Left kidney (tissue), 8 donors: ENCODE results near the gene CYP1A1. TPM values are rescaled to one million over a fixed set of nuclear protein-coding genes. Genes with fewer than 3 reads are reported as not detected.

Experiments
- DNase-seq: peaks from one replicate; pipeline ENCODE4 v3.0.0-alpha.2; 2013
- long read RNA-seq, 8 donors: transcript quantifications; one replicate each; lab custom pipeline, GENCODE V29; 2026
- polyA plus RNA-seq: library from polyadenylated mRNA; unstranded; fragments of 120-200 nt; gene quantifications from one replicate; pipeline ENCODE4 v1.2.1, GENCODE V29; 2013; ENCODE audit not compliant: insufficient read length

CYP1A1 gene, protein sequence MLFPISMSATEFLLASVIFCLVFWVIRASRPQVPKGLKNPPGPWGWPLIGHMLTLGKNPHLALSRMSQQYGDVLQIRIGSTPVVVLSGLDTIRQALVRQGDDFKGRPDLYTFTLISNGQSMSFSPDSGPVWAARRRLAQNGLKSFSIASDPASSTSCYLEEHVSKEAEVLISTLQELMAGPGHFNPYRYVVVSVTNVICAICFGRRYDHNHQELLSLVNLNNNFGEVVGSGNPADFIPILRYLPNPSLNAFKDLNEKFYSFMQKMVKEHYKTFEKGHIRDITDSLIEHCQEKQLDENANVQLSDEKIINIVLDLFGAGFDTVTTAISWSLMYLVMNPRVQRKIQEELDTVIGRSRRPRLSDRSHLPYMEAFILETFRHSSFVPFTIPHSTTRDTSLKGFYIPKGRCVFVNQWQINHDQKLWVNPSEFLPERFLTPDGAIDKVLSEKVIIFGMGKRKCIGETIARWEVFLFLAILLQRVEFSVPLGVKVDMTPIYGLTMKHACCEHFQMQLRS
- not detected for polyA plus RNA-seq
- long read RNA-seq, donor 1 = 0 reads
- long read RNA-seq, donor 2 = 0 reads
- long read RNA-seq, donor 3 = 0 reads
- long read RNA-seq, donor 4 = 0 reads
- long read RNA-seq, donor 5 = 0 reads
- long read RNA-seq, donor 6 = 0 reads
- long read RNA-seq, donor 7 = 0 reads
- long read RNA-seq, donor 8 = 0 reads

DNA sequence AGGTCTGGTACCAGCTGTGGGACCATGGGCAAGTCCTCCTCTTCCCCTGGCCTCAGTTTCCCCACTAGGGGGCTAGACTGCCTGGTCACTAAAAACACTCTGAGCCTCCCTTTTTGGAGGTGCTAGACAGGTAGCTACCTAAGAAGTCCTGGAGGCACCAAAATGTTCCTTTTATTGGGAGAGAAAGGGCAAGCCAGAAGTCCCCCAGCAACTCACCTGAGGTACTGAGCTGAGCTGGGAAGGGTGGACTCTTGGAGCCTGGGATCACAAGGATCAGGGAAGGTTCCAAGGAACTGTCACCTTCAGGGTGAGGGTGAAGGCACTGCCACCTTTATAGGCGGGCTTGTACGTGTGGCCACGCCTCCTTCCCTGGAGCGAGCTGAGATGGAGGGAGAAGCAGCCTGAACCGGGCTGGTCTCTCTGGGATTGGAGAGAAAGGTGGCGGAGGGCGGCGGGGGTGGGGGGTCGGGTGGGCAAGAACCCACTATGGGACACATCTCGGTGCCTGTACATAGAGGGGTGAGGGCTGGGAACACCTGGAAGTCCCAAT, at the start of gene CYP1A1:
Gene CYP1A1, minus strand, starts transcription at position 304 of the 550 bp plus-strand sequence. CDS start 2,431 bp downstream, outside the sequence.
- no peak for DNase-seq

DNA sequence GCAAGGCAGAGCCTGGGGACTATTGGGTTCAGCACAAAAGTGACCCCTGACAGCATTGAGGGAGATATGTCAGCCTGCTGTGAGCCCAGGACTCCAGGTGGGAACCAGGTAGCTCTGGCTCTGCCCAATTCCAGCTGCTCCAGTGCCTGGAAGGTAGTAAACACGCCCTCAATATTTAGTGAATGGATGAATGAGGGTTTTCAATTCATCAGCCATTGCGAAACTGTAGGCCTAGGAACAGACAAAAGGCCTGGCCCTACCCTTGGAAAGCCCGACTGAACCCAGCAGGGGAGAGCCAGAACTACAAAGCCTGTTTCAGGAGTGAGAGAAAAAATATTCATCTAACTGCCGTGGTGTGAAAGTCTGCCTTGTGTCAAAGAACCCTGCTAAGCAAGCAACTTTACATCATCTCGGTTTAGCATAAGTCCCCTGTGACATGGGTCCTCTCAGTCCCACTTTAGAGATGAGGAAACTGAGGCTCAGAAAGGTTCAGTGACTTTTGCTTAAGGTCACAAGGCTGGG, 48.5 kb upstream of the CYP1A1 start:
- no peak for DNase-seq

DNA sequence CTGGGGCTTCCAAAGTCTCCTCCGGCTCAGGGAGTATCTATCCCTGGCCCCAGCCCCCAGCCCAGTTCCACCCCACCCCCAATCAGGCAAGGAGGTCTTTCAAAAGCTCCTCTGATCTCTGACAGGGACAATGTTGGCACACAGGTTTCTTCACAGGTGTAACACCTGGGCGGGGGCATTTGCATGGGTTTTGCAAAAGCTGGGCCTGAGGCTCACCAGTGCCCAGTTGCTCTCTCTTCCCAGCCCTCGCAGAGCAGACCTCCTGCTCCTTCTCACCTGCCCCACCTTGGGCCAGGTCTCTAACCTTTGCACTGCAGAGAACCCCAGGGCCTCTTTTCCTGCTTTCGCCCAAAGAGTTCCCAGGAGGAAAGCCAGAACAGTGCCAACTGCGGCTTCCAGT, 48.0 kb upstream of the CYP1A1 start:
- DNase-seq = no peak

DNA sequence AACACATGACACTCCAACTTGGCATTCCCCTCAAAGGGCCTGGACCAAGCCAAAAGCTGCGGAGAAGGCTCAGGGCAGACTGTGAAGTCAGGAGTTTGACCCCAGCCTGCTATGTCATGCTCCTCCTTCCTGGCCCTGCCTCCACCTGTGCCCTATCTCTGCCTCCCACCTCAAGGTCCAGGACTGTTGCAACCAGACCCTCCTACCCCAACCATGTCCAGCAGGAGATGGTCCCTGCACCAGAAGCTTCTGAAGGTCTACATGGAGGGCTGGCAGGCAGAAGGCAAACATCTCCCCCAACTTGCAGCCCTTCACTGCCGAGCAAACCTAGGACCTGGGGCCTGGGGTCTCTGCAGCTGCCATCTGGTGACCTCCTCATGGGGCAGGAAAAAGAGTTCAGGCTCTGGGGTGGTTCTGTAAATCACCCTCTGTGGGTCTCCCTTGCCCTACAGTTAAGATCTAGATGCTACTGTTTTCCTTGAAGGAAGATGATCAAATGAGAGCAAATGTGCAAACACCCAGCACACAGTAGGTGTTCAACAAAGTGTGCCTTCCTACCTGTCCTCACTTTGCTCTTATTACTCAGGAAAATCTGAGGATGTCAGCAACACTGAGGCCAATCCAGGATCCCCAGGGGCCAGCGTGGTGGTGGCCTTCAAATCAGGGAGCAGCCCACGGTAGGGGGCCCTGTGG, 45.0 kb upstream of the CYP1A1 start:
- DNase-seq = no peak

DNA sequence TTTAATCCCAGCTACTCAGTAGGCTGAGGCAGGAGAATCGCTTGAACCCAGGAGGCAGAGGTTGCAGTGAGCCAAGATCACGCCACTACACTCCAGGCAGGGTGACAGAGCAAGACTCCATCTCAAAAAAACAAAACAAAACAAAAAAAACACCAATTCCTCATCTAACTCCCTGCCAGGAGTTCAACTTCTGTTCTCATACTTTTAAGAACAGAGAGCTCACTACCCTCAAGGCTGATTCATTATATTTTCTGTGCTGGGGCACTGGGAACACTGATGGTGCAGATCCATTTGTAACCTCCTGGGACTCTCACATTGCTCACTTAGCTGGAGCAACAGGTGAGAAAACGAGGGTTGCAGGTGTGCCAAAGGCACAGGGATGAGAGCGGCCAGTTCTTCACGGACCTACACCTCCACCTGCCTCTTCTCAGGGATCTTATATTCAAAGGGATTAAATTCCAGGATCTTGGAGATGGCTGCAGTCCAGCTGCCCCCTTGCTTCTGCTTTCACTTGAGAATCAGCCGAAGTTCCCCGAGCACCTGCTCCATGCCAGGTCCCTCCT, 44.2 kb upstream of the CYP1A1 start:
- DNase-seq = no peak

DNA sequence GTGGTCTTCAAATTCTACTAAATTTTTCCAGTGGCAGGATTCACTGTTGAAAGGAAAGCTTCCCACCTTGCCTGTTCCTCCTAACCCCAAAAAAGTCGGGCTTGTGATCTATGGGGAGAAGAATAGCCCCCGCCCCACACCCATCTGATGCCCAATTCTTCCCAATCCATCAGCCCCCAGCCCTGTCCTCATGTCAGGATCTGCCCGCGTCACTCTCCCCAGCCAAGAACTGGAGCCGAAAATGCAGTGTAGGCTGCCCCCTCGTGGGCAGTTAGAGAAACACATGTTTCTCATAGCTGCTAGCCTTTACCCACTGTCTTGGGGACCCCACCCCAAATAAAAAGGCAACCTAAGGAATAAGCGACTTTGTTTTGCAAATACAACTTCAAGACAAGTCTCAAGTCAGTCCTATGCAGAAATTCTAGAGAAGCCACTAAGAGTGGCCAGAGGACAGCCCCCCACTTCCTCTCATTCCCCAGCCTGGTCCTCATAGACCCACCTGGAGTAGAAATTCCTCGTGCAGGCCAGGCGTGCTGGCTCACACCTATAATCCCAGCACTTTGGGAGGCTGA, 43.5 kb upstream of the CYP1A1 start:
- no peak for DNase-seq

DNA sequence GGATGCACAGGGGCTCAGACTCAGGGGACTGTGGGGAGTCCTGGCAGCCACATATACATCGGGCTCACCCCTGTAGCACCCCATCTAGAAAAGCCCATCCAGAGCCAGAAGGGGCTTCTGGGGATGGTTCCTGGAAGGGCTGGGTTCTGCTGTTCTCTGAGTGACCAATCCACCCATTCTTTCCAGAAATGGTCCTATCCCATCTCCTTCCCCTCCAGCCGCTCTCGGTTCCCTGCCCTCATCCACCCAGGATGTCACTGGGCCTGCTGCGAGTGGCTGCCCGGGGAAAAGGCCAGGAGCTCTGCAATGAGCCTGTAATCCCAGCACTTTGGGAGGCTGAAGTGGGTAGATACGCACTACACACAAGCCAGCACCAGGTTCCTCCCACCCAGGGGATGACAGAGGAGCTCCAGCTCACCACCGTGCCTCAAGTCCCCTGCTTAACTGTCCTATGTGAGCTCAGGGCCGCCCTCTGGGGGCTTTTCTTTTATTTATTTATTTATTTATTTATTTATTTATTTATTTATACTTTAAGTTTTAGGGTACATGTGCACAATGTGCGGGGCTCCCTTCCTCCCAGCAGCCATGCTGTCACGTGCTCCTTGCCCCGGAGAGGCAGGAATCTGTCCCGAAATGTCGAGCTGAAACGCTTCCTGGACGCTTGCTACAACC, 42.9 kb upstream of the CYP1A1 start:
- no peak for DNase-seq

DNA sequence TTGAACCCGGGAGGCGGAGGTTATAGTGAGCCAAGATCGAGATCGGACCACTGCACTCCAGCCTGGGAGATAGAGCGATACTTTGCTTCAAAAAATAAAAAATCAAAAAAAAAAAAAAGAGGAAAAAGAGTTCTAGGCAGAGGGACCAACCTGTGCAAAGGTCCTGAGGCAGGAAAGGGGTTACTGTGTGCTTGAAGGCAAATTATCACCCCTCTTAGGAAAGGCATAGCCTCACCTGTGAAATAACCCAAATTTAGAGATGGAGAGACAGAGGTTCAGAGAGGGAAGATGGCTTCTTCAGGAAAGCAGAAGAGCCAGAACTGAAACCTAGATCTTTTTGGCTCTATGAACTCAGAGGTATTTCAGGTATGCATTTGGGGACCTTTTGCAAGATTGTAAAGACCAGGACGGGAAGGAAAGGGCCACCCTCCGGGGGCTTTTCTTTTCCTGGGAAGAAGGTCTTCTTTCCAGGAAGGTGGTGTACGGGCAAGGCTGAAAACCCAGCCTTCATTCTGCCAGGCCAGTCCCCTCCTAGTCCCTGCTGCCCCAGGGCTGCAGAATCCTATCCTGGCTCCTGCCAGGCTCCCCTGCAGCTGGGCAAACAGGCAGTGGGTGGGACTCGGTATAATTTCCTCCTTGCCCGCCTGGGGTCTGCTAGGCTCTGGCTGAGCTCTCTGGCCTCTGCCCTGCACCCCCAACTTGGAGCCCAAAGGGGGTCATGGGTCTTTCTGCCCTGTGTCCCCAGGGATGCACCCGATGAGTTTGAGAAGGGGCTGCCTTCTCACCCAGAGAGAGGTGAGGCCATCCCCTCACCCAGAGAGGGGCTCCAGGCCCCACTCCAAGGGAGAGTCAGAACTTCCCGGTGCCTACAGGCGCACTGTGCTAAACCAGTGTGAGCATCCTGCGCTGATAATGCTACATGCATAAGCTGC, 42.1 kb upstream of the CYP1A1 start:
- DNase-seq = no peak

DNA sequence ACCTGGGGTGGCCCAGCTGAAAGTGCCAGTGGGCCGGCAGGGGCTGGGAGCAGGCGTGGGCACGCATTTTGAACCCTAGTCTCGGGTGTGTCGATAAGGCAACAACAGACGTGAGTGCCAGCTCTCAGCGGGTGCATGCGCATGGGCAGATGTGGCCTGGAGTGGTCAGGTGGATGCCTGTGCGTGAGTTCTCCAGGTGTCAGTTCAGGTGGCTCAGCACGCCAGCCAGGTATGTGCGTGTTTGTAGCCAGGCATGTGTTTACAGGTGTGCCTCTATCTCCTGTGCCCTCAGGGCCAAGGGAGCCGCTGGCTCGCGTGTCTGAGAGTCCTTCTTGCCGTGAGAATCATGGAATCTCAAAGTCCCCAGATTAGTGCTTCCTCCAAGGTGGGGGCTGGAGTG, 38.1 kb upstream of the CYP1A1 start:
- DNase-seq = no peak

DNA sequence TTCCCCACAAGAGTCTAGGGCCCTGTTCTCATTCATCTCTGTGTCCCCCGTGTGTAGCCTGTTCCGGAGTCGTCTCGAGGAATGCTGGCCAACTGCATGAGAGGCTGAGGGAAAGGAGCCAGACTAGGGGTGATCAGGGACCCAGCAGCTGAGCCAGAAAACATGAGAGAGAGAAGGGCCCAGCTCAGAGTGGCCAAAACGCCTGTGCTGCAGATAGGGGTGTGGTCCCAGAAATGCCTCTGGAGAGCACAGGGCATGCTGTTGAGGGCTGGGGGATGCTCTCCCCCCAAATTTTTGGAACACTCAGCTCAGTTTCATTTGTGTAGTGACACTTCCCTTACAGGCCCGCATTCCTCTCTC, 37.4 kb upstream of the CYP1A1 start:
- DNase-seq = no peak

DNA sequence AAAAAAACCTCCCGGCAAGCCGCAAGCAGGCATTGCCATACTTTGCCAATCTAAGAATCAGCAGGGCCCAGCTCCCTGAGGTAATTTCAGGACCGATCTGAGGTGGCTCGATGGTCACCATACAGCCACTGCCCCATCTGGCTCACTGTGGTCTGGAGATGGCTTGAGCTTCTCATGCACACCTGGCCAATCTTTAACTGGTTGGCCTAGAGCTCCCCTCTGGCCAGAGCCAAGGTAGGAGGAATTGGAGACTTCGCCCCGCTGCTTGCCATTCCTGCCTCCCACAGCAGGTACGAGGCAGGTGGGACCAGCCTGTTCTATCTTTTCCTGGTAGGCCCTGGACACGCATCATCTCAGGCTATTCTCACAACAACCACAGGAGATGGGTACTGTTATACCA, 33.4 kb upstream of the CYP1A1 start:
- no peak for DNase-seq

DNA sequence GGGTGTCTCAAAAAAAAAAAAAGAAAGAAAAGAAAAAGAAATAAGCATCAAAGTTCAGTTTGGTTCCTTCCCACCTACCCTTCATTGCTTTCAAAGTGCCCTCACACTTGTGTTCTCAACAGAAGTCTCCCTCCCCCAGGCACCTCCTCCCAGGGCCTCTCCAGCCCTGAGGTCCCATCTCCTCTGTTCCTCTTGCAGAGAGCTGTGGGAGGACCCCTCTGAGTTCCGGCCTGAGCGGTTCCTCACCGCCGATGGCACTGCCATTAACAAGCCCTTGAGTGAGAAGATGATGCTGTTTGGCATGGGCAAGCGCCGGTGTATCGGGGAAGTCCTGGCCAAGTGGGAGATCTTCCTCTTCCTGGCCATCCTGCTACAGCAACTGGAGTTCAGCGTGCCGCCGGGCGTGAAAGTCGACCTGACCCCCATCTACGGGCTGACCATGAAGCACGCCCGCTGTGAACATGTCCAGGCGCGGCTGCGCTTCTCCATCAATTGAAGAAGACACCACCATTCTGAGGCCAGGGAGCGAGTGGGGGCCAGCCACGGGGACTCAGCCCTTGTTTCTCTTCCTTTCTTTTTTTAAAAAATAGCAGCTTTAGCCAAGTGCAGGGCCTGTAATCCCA, 29.4 kb upstream of the CYP1A1 start:
- no peak for DNase-seq

DNA sequence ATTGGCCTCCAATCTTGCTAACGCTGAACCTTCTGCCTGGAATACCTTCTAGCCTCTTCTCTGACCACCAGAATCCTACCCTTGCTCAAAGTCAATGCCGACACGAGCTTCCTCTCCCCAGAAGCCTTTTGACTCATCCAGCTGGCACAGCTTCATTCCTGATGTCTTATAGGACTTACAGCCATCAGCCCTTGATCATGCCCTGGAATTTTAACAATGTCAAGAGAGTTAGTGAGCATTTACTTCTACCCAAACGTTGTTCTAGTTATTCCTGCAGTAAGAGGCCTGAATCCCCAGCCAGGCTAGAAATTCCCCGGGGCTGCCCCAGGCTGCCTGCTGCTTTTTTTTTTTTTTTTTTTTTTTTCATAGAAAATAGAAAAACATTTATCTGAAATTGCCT, 27.2 kb upstream of the CYP1A1 start:
- DNase-seq = no peak

DNA sequence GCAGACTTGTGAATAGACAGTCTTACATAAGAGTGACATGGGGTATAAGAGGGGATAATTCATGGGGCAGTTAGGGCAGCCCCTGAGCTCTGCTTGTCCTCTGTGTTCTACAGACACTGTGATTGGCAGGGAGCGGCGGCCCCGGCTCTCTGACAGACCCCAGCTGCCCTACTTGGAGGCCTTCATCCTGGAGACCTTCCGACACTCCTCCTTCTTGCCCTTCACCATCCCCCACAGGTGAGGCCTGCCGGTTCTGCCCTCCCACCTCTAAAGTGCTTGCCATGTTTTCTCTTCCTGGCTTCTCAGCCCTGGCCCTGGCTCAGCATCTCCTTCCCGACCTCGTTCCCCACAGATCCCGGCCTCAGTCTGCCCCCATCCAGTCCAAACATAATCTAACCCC, 26.7 kb upstream of the CYP1A1 start:
- no peak for DNase-seq

DNA sequence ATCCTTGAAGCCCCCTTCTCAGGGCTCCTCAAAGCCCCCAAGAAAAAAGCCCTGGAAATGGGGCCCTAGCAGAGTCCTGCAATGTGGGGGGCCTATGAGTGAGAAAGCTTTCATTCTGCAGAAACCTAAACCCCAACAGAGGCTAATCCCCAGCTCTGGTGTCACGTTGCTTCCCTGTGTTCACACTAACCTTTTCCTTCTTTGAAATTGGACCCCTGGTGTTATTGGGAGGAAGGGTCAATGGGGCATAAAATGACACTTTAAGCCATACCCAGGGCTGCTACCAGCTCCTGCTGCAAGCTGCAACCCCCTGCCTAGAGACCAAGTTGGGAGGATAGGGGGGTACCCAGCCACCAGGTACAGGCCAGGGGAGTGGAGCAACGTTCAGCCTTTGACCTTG, 25.4 kb upstream of the CYP1A1 start:
- DNase-seq = peak; percentile 48

DNA sequence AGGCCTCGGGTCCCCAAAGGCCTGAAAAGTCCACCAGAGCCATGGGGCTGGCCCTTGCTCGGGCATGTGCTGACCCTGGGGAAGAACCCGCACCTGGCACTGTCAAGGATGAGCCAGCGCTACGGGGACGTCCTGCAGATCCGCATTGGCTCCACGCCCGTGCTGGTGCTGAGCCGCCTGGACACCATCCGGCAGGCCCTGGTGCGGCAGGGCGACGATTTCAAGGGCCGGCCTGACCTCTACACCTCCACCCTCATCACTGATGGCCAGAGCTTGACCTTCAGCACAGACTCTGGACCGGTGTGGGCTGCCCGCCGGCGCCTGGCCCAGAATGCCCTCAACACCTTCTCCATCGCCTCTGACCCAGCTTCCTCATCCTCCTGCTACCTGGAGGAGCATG, 24.5 kb upstream of the CYP1A1 start:
- no peak for DNase-seq

DNA sequence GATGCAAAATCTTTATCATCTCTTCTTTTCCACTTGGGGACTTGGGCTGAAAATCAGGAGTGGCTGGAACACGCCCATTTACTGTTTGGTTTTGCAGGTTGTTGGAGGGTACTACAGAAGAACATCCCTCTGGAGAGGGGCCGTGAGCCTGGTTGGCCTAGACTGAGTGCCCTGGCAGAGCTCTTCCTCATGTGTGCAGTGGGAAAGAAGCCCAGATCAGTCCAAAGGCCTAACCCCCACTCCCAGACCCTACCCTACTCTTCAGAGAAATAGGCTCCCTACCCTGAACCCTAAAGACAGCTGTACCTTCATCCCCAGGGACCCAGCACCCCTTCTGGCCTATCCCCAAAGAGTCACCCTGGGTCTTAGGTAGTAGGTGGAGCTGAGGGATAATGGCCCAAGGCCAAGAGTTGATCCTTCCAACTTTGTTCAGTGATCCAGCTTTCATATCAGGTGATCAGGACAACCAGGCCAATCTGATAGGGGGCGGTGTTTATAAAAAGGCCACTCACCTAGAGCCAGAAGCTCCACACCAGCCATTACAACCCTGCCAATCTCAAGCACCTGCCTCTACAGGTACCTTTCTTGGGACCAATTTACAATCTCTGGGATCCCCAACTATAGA, 23.1 kb upstream of the CYP1A1 start, which contains the start of gene CYP1A2:
Gene CYP1A2, plus strand, starts transcription at position 524 of the 625 bp plus-strand sequence. CDS start 894 bp downstream, outside the sequence.
- DNase-seq = no peak

DNA sequence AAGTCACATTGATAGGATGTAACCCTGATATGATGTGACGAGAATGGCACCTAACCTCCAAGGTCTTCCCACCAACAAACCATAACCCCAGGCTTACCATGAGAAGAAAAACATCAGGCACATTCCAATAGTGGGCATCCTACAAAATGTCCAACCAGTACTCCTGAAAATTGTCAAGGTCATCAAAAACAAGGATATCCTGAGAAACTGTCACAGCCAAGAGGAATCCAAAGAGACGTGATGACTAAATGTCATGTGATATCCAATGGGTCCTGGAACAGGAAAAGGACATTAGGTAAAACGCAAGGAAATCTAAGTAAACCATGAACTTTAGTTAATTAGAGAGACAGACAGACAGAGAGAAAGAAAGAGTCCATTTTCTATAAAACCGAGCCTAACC, 21.1 kb upstream of the CYP1A1 start:
- DNase-seq = no peak

DNA sequence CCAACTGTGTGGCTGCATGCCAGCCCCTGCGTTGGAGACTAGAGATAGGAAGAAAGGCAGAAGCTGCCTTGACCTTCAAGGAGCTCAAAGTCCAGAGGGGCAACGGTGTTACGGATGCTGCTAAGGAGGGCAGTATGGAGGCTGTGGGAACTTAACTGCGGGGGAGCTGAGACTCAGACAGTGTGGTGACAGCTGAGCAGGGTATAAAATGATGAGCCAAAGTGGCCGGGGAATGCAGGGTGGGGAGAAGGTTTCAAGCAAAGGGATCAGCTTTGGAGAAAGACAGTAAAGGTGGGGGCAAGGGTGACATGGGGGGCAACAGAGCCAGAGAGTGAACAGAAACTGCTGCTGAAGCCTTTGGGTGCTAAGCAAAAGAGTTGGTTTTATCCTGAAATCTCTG, 17.1 kb upstream of the CYP1A1 start:
- DNase-seq = no peak
